ENCODE data around the gene B3GALT5. TPM values are rescaled to one million over a fixed set of nuclear protein-coding genes. Genes with fewer than 3 reads are reported as not detected.
A peak's percentile ranks its signal among the peaks of the same experiment; 100 is the strongest.
"Not testable (repeated sequence)": the region's sequence is repeated elsewhere in the genome, so short reads cannot be mapped to it uniquely, and the experiment has no call there.

Gene B3GALT5
- total RNA-seq, 1 experiment from 2014 or later: 12.1 TPM

GRCh38 chr21:39673736-39674135 lies 61.0 kb downstream of the B3GALT5 start:
- no peak for DNase-seq (ENCODE audit: low read depth)
- in situ Hi-C loops (cut with HindIII; ENCODE audit: low pct_unique_long_range_greater_than_20kb, low sequenced_read_pairs): no loop called here

- in situ Hi-C loops (cut with HindIII; ENCODE audit: low pct_unique_long_range_greater_than_20kb, low sequenced_read_pairs): no loop called here
- DNase-seq (ENCODE audit: low read depth): peak; percentile 77
Measured at GRCh38 chr21:39674801-39675200, 62.1 kb downstream of the B3GALT5 start.

- DNase-seq (ENCODE audit: low read depth): no peak
- in situ Hi-C loops (cut with HindIII; ENCODE audit: low pct_unique_long_range_greater_than_20kb, low sequenced_read_pairs): no loop called here
Measured at GRCh38 chr21:39675590-39675989, 62.9 kb downstream of the B3GALT5 start.

GRCh38 chr21:39675993-39676661 lies 63.4 kb downstream of the B3GALT5 start:
- in situ Hi-C loops (cut with HindIII; ENCODE audit: low pct_unique_long_range_greater_than_20kb, low sequenced_read_pairs): no loop called here
- DNase-seq (ENCODE audit: low read depth): peak; percentile 97

GRCh38 chr21:39680216-39680615 lies 67.5 kb downstream of the B3GALT5 start:
- in situ Hi-C loops (cut with HindIII; ENCODE audit: low pct_unique_long_range_greater_than_20kb, low sequenced_read_pairs): no loop called here
- no peak for DNase-seq (ENCODE audit: low read depth)

- no peak for DNase-seq (ENCODE audit: low read depth)
Measured at GRCh38 chr21:39681257-39681656, 68.5 kb downstream of the B3GALT5 start.

GRCh38 chr21:39681845-39682244 lies 69.1 kb downstream of the B3GALT5 start:
- DNase-seq (ENCODE audit: low read depth): peak; percentile 69
- in situ Hi-C loops (cut with HindIII; ENCODE audit: low pct_unique_long_range_greater_than_20kb, low sequenced_read_pairs): no loop called here

More at GRCh38 chr21:39681257-39681656, 68.5 kb downstream of the B3GALT5 start:
- in situ Hi-C loops (cut with HindIII; ENCODE audit: low pct_unique_long_range_greater_than_20kb, low sequenced_read_pairs): no loop called here

- in situ Hi-C loops (cut with HindIII; ENCODE audit: low pct_unique_long_range_greater_than_20kb, low sequenced_read_pairs): no loop called here
- DNase-seq (ENCODE audit: low read depth): no peak
Measured at GRCh38 chr21:39685236-39685635, 72.5 kb downstream of the B3GALT5 start.

- in situ Hi-C loops (cut with HindIII; ENCODE audit: low pct_unique_long_range_greater_than_20kb, low sequenced_read_pairs): no loop called here
- no peak for DNase-seq (ENCODE audit: low read depth)
Measured at GRCh38 chr21:39685991-39686390, 73.3 kb downstream of the B3GALT5 start.

- DNase-seq (ENCODE audit: low read depth): no peak
- in situ Hi-C loops (cut with HindIII; ENCODE audit: low pct_unique_long_range_greater_than_20kb, low sequenced_read_pairs): no loop called here
Measured at GRCh38 chr21:39686646-39687468, 74.1 kb downstream of the B3GALT5 start.

- DNase-seq (ENCODE audit: low read depth): no peak
- in situ Hi-C loops (cut with HindIII; ENCODE audit: low pct_unique_long_range_greater_than_20kb, low sequenced_read_pairs): no loop called here
Measured at GRCh38 chr21:39688010-39688409, 75.3 kb downstream of the B3GALT5 start.

- DNase-seq (ENCODE audit: low read depth); in situ Hi-C loops (cut with HindIII; ENCODE audit: low pct_unique_long_range_greater_than_20kb, low sequenced_read_pairs): not testable (repeated sequence)
Measured at GRCh38 chr21:39689860-39690259, 77.1 kb downstream of the B3GALT5 start.

- in situ Hi-C loops (cut with HindIII; ENCODE audit: low pct_unique_long_range_greater_than_20kb, low sequenced_read_pairs): no loop called here
Measured at GRCh38 chr21:39690454-39690853, 77.7 kb downstream of the B3GALT5 start.

GRCh38 chr21:39694750-39695149 lies 82.0 kb downstream of the B3GALT5 start:
- in situ Hi-C loops (cut with HindIII; ENCODE audit: low pct_unique_long_range_greater_than_20kb, low sequenced_read_pairs): no loop called here
- DNase-seq (ENCODE audit: low read depth): no peak

More at GRCh38 chr21:39690454-39690853, 77.7 kb downstream of the B3GALT5 start:
- no peak for DNase-seq (ENCODE audit: low read depth)

- in situ Hi-C loops (cut with HindIII; ENCODE audit: low pct_unique_long_range_greater_than_20kb, low sequenced_read_pairs): no loop called here
- no peak for DNase-seq (ENCODE audit: low read depth)
Measured at GRCh38 chr21:39696196-39696595, 83.5 kb downstream of the B3GALT5 start.

- no peak for DNase-seq (ENCODE audit: low read depth)
- in situ Hi-C loops (cut with HindIII; ENCODE audit: low pct_unique_long_range_greater_than_20kb, low sequenced_read_pairs): no loop called here
Measured at GRCh38 chr21:39696618-39697017, 83.9 kb downstream of the B3GALT5 start.

GRCh38 chr21:39700318-39700717 lies 87.6 kb downstream of the B3GALT5 start:
- no peak for DNase-seq (ENCODE audit: low read depth)
- in situ Hi-C loops (cut with HindIII; ENCODE audit: low pct_unique_long_range_greater_than_20kb, low sequenced_read_pairs): loop anchor here (25.0 kb wide), 1 partner anchor 88 kb away; the partner anchor contains the start of gene B3GALT5

GRCh38 chr21:39703578-39703977 lies 90.8 kb downstream of the B3GALT5 start:
- no peak for DNase-seq (ENCODE audit: low read depth)
- in situ Hi-C loops (cut with HindIII; ENCODE audit: low pct_unique_long_range_greater_than_20kb, low sequenced_read_pairs): loop anchor here (25.0 kb wide), 1 partner anchor 91 kb away; the partner anchor contains the start of gene B3GALT5

GRCh38 chr21:39705849-39706248 lies 93.1 kb downstream of the B3GALT5 start:
- in situ Hi-C loops (cut with HindIII; ENCODE audit: low pct_unique_long_range_greater_than_20kb, low sequenced_read_pairs): loop anchor here (25.0 kb wide), 1 partner anchor 94 kb away; the partner anchor contains the start of gene B3GALT5
- DNase-seq (ENCODE audit: low read depth): no peak

Measured in Caki2 (cell line).